PC-3 (cell line): ENCODE measurements around the gene CHTOP.

ENCODE experiments used
- EZH2 ChIP-seq: fragments of 300-600 bp; sonication (generic); IDR thresholded peaks from one replicate; pipeline ENCODE4 v1.6.1; 2017; ENCODE audit warnings: antibody characterized with exemption, mild to moderate bottlenecking, low read length; ENCODE audit not compliant: unreplicated experiment
- EZH2phosphoT487 ChIP-seq: fragments of 300-600 bp; sonication (generic); IDR thresholded peaks from 2 replicates; pipeline ENCODE4 v1.6.1; 2018; ENCODE audit warnings: mild to moderate bottlenecking, antibody characterized with exemption, low read length, borderline replicate concordance
- TF ChIP-seq, protein P1 (sequence below): fragments of 300-600 bp; sonication (generic); conservative IDR thresholded peaks from 2 replicates; pipeline ENCODE4 v1.5.1; 2017; ENCODE audit warnings: antibody characterized with exemption, low read depth, mild to moderate bottlenecking, low read length

DNA sequence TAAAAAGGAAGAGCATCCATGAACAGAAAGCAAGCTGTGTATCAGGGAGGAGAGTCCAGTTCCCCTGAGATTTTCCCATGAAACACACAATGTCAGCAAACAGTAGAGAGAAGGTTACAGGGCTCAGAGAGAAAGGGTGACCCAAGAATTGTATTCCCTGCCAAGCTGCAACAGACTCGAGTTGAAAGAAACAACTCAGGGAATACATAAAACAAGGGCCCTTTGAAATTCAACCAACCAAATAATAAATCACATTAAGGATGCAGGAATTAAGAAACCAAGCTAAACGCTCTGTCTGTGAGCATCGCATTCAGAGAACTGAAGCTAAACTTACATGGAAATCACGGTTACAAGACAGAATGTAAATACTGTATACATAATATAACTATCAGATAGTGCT, 41.1 kb upstream of the CHTOP start:
- TF ChIP-seq, protein P1, sequence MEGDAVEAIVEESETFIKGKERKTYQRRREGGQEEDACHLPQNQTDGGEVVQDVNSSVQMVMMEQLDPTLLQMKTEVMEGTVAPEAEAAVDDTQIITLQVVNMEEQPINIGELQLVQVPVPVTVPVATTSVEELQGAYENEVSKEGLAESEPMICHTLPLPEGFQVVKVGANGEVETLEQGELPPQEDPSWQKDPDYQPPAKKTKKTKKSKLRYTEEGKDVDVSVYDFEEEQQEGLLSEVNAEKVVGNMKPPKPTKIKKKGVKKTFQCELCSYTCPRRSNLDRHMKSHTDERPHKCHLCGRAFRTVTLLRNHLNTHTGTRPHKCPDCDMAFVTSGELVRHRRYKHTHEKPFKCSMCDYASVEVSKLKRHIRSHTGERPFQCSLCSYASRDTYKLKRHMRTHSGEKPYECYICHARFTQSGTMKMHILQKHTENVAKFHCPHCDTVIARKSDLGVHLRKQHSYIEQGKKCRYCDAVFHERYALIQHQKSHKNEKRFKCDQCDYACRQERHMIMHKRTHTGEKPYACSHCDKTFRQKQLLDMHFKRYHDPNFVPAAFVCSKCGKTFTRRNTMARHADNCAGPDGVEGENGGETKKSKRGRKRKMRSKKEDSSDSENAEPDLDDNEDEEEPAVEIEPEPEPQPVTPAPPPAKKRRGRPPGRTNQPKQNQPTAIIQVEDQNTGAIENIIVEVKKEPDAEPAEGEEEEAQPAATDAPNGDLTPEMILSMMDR = no peak
- TF ChIP-seq EZH2phosphoT487 (no peak), EZH2 (no peak)
